ENCODE measurements around the gene CFLAR. TPM values are rescaled to one million over a fixed set of nuclear protein-coding genes. Genes with fewer than 3 reads are reported as not detected.
A peak's percentile ranks its signal among the peaks of the same experiment; 100 is the strongest.

CFLAR gene
- total and polyA plus RNA-seq, 2 of the 13 experiments (the other 11 are each of a cell fraction or from before 2014, with no cell fraction given) = 43.8 to 92.1 TPM

DNA sequence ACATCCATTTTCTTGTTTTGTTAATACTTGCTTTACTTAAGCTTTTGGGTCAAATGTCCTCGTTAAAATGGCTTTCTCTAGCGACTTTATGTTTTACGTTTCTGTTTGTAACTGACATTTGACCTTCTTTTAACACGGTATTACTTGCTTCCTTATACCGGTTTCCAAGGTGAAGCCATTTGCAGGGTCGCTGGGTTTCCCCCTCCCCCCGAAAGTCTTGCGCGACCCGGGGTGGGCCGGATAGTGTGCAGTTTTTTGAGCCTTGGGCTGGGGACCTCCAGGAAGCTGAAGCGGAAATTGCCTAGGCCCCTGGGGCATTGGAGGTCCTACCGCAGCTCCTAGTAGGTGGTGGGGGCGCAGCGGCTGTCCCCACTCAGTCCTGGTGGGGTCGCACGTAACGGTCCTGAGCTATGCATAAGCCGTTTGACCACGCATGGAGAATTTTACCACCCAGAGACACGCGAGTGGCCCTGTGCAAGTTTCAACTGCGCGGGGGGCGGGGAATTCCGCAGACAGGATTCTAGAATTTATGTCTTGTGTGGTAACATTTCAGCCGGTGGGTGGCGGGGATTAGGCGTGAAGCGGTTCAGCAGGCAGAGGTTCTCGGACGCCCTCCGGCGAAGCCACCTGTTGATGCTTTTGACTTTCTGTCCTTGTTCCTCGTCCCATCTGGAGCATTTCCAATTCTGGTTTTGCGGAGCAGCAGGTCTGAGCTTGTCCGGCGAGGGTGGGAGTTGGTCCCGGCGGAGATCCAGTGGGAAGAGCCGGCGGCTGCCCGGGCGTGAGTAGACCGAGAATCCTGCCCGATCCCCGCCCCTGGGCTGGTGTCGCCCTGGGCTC is 2.4 kb downstream of the CFLAR start (continued):
- TF ChIP-seq SNAPC5 (CRISPR knock-in tag; IDR thresholded peaks at IDR 0.05; ENCODE audit: borderline replicate concordance) (no peak), POLR2AphosphoS2 (IDR thresholded peaks at IDR 0.05; ENCODE audit: low read depth, low read length) (no peak), ZBTB38 (CRISPR knock-in tag; IDR thresholded peaks at IDR 0.05) (peak; percentile 85; the same call in 1 of the 2 replicates), KLF9 (CRISPR knock-in tag; IDR thresholded peaks at IDR 0.05; ENCODE audit: low read depth) (no peak), YY1 (IDR thresholded peaks at IDR 0.05; ENCODE audit: insufficient read depth, insufficient replicate concordance, low read depth, low read length) (peak; percentile 36), ZNF704 (CRISPR knock-in tag; IDR thresholded peaks at IDR 0.05; ENCODE audit: borderline replicate concordance) (peak; percentile 94; the same call in 1 of the 2 replicates), TEF (CRISPR knock-in tag; IDR thresholded peaks at IDR 0.05) (no peak), RAD51 (IDR thresholded peaks at IDR 0.05; ENCODE audit: borderline replicate concordance) (no peak), ZKSCAN1 (IDR thresholded peaks at IDR 0.05; ENCODE audit: low read length) (no peak; the same call in none of the 2 replicates), SOX13 (IDR thresholded peaks at IDR 0.05) (no peak), SOX13 (CRISPR knock-in tag; conservative IDR thresholded peaks at IDR 0.05 in 1 of 2, IDR thresholded peaks at IDR 0.05 in 1 of 2) (peak in 1 of 2 experiments; percentile 41; a peak in 2 of 4 replicates), ATM (IDR thresholded peaks at IDR 0.05; ENCODE audit: borderline replicate concordance) (no peak), SATB2 (CRISPR knock-in tag; IDR thresholded peaks at IDR 0.05) (no peak), MXD4 (CRISPR knock-in tag; IDR thresholded peaks at IDR 0.05) (no peak), MEF2D (CRISPR knock-in tag; IDR thresholded peaks at IDR 0.05) (peak; percentile 42; the same call in 1 of the 2 replicates), ZSCAN29 (CRISPR knock-in tag; conservative IDR thresholded peaks at IDR 0.05) (peak; percentile 97), TCF7L2 (IDR thresholded peaks at IDR 0.05; ENCODE audit: low read depth, low read length) (no peak), U2AF2 (IDR thresholded peaks at IDR 0.05; ENCODE audit: low read depth, low read length) (no peak), KDM3A (CRISPR knock-in tag; IDR thresholded peaks at IDR 0.05; ENCODE audit: low read depth) (peak; percentile 32; the same call in 1 of the 2 replicates)
- TF ChIP-seq, protein P1, sequence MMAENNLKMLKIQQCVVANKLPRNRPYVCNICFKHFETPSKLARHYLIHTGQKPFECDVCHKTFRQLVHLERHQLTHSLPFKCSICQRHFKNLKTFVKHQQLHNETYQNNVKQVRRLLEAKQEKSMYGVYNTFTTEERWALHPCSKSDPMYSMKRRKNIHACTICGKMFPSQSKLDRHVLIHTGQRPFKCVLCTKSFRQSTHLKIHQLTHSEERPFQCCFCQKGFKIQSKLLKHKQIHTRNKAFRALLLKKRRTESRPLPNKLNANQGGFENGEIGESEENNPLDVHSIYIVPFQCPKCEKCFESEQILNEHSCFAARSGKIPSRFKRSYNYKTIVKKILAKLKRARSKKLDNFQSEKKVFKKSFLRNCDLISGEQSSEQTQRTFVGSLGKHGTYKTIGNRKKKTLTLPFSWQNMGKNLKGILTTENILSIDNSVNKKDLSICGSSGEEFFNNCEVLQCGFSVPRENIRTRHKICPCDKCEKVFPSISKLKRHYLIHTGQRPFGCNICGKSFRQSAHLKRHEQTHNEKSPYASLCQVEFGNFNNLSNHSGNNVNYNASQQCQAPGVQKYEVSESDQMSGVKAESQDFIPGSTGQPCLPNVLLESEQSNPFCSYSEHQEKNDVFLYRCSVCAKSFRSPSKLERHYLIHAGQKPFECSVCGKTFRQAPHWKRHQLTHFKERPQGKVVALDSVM (CRISPR knock-in tag; IDR thresholded peaks at IDR 0.05) = 0 out of 2 replicates have a peak, but pooled peaks have one; percentile 28
- TF ChIP-seq, protein P2, sequence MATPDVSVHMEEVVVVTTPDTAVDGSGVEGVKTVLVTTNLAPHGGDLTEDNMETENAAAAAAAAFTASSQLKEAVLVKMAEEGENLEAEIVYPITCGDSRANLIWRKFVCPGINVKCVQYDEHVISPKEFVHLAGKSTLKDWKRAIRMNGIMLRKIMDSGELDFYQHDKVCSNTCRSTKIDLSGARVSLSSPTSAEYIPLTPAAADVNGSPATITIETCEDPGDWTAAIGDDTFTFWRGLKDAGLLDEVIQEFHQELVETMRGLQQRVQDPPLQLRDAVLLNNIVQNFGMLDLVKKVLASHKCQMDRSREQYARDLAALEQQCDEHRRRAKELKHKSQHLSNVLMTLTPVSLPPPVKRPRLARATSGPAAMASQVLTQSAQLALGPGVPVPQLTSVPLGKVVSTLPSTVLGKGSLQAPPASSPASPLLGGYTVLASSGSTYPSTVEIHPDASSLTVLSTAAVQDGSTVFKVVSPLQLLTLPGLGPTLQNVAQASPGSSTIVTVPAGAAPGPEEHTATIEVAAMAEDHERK (CRISPR knock-in tag; IDR thresholded peaks at IDR 0.05; ENCODE audit: low read depth) = no peak
- TF ChIP-seq, protein P3, sequence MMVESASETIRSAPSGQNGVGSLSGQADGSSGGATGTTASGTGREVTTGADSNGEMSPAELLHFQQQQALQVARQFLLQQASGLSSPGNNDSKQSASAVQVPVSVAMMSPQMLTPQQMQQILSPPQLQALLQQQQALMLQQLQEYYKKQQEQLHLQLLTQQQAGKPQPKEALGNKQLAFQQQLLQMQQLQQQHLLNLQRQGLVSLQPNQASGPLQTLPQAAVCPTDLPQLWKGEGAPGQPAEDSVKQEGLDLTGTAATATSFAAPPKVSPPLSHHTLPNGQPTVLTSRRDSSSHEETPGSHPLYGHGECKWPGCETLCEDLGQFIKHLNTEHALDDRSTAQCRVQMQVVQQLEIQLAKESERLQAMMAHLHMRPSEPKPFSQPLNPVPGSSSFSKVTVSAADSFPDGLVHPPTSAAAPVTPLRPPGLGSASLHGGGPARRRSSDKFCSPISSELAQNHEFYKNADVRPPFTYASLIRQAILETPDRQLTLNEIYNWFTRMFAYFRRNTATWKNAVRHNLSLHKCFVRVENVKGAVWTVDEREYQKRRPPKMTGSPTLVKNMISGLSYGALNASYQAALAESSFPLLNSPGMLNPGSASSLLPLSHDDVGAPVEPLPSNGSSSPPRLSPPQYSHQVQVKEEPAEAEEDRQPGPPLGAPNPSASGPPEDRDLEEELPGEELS (CRISPR knock-in tag; IDR thresholded peaks at IDR 0.05) = peak; percentile 82
